GM23338 (cell line): ENCODE results near the gene CYP11A1.

ENCODE experiments used
- EZH2 ChIP-seq: fragments of 200-600 bp; sonication (generic); IDR thresholded peaks from one replicate; pipeline ENCODE4 v1.8.0; 2017; ENCODE audit warnings: antibody characterized with exemption, mild to moderate bottlenecking, low read depth; ENCODE audit not compliant: unreplicated experiment
- EZH2phosphoT487 ChIP-seq: fragments of 200-600 bp; sonication (generic); IDR thresholded peaks from one replicate; pipeline ENCODE4 v1.8.1; 2018; ENCODE audit warnings: antibody characterized with exemption; ENCODE audit not compliant: unreplicated experiment
- ZNF114 ChIP-seq: fragments of 250-450 bp; sonication (Bioruptor Pico); IDR thresholded peaks from 2 replicates; pipeline ENCODE4 v1.5.0; 2020; ENCODE audit warnings: mild to moderate bottlenecking, moderate library complexity
- TF ChIP-seq, protein P1 (sequence below), 2 experiments: fragments of 200-600 bp in 1 of 2; sonication (generic) in 1 of 2; conservative IDR thresholded peaks; 2 replicates each; pipeline versions ENCODE4 v1.5.1 to v1.6.1; 2016 to 2017; ENCODE audit warnings: antibody characterized with exemption in 2 of 2, low read depth in 2 of 2, mild to moderate bottlenecking in 2 of 2, moderate library complexity in 1 of 2
- TF ChIP-seq, protein P2 (sequence below): fragments of 250-450 bp; sonication (Bioruptor Pico); IDR thresholded peaks from 2 replicates; pipeline ENCODE4 v1.5.0; 2020; ENCODE audit warnings: mild to moderate bottlenecking, moderate library complexity

DNA sequence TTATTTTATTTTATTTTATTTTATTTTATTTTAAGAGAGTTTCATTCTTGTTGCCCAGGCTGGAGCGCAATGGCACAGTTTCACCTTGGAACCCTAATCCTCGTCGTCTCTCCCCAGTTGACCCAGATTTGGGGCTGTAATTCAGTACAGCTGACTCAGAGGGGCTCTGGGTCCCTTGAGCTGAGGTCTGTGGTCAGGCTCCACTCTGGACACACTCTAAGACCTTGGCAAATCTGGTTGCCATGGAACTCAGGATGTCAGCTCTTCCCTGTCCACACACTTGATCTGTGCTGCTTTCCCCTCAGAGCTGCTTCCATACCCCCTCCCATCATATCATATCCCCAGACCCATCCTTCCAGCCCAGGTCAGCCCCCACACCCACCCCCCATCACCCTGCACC is 675 bp upstream of the CYP11A1 start:
- TF ChIP-seq, protein P1, sequence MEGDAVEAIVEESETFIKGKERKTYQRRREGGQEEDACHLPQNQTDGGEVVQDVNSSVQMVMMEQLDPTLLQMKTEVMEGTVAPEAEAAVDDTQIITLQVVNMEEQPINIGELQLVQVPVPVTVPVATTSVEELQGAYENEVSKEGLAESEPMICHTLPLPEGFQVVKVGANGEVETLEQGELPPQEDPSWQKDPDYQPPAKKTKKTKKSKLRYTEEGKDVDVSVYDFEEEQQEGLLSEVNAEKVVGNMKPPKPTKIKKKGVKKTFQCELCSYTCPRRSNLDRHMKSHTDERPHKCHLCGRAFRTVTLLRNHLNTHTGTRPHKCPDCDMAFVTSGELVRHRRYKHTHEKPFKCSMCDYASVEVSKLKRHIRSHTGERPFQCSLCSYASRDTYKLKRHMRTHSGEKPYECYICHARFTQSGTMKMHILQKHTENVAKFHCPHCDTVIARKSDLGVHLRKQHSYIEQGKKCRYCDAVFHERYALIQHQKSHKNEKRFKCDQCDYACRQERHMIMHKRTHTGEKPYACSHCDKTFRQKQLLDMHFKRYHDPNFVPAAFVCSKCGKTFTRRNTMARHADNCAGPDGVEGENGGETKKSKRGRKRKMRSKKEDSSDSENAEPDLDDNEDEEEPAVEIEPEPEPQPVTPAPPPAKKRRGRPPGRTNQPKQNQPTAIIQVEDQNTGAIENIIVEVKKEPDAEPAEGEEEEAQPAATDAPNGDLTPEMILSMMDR (conservative IDR thresholded peaks at IDR 0.05; ENCODE audit: low read depth in 2 of 2), result no peak
- TF ChIP-seq EZH2phosphoT487 (no peak), ZNF114 (no peak), EZH2 (no peak)
- TF ChIP-seq, protein P2, sequence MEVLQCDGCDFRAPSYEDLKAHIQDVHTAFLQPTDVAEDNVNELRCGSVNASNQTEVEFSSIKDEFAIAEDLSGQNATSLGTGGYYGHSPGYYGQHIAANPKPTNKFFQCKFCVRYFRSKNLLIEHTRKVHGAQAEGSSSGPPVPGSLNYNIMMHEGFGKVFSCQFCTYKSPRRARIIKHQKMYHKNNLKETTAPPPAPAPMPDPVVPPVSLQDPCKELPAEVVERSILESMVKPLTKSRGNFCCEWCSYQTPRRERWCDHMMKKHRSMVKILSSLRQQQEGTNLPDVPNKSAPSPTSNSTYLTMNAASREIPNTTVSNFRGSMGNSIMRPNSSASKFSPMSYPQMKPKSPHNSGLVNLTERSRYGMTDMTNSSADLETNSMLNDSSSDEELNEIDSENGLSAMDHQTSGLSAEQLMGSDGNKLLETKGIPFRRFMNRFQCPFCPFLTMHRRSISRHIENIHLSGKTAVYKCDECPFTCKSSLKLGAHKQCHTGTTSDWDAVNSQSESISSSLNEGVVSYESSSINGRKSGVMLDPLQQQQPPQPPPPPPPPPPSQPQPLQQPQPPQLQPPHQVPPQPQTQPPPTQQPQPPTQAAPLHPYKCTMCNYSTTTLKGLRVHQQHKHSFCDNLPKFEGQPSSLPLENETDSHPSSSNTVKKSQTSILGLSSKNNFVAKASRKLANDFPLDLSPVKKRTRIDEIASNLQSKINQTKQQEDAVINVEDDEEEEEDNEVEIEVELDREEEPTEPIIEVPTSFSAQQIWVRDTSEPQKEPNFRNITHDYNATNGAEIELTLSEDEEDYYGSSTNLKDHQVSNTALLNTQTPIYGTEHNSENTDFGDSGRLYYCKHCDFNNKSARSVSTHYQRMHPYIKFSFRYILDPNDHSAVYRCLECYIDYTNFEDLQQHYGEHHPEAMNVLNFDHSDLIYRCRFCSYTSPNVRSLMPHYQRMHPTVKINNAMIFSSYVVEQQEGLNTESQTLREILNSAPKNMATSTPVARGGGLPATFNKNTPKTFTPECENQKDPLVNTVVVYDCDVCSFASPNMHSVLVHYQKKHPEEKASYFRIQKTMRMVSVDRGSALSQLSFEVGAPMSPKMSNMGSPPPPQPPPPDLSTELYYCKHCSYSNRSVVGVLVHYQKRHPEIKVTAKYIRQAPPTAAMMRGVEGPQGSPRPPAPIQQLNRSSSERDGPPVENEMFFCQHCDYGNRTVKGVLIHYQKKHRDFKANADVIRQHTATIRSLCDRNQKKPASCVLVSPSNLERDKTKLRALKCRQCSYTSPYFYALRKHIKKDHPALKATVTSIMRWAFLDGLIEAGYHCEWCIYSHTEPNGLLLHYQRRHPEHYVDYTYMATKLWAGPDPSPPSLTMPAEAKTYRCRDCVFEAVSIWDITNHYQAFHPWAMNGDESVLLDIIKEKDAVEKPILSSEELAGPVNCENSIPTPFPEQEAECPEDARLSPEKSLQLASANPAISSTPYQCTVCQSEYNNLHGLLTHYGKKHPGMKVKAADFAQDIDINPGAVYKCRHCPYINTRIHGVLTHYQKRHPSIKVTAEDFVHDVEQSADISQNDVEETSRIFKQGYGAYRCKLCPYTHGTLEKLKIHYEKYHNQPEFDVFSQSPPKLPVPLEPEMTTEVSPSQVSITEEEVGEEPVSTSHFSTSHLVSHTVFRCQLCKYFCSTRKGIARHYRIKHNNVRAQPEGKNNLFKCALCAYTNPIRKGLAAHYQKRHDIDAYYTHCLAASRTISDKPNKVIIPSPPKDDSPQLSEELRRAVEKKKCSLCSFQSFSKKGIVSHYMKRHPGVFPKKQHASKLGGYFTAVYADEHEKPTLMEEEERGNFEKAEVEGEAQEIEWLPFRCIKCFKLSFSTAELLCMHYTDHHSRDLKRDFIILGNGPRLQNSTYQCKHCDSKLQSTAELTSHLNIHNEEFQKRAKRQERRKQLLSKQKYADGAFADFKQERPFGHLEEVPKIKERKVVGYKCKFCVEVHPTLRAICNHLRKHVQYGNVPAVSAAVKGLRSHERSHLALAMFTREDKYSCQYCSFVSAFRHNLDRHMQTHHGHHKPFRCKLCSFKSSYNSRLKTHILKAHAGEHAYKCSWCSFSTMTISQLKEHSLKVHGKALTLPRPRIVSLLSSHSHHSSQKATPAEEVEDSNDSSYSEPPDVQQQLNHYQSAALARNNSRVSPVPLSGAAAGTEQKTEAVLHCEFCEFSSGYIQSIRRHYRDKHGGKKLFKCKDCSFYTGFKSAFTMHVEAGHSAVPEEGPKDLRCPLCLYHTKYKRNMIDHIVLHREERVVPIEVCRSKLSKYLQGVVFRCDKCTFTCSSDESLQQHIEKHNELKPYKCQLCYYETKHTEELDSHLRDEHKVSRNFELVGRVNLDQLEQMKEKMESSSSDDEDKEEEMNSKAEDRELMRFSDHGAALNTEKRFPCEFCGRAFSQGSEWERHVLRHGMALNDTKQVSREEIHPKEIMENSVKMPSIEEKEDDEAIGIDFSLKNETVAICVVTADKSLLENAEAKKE (CRISPR knock-in tag), result no peak
